Stimulated activated CD8-positive, alpha-beta memory T cell treated with anti-CD3 and anti-CD28 coated beads, Interleukin-7, amount 100 ng/mL, for 48 hours (primary cell): ENCODE results near the gene ZNF774.
"Not testable (repeated sequence)": the region's sequence is repeated elsewhere in the genome, so short reads cannot be mapped to it uniquely, and the experiment has no call there.

ENCODE experiments used
- DNase-seq, 2 donors: peaks; one replicate each; pipeline ENCODE4 v3.0.0-alpha.2; 2020; ENCODE audit warnings: low read depth in 1 of 2; ENCODE audit errors: extremely low read depth in 1 of 2

ZNF774 gene

GRCh38 chr15:90344662-90345061, 7.4 kb upstream of the ZNF774 start:
- no peak for DNase-seq

GRCh38 chr15:90345857-90346256, 6.2 kb upstream of the ZNF774 start:
- DNase-seq: no peak

GRCh38 chr15:90347431-90348065, 4.5 kb upstream of the ZNF774 start:
- DNase-seq: not testable (repeated sequence)

- DNase-seq: no peak
Observed at GRCh38 chr15:90348456-90348855, 3.6 kb upstream of the ZNF774 start.

GRCh38 chr15:90349072-90349471, 3.0 kb upstream of the ZNF774 start:
- DNase-seq: no peak

GRCh38 chr15:90349821-90350220, 2.3 kb upstream of the ZNF774 start:
- no peak for DNase-seq

GRCh38 chr15:90351479-90352106, 491 bp upstream of the ZNF774 start:
- DNase-seq: no peak

- no peak for DNase-seq
Observed at GRCh38 chr15:90354986-90355385, 2.9 kb downstream of the ZNF774 start.

GRCh38 chr15:90358124-90359033, 6.3 kb downstream of the ZNF774 start:
- DNase-seq: no peak

- no peak for DNase-seq
Observed at GRCh38 chr15:90360746-90361145, 8.7 kb downstream of the ZNF774 start.

- no peak for DNase-seq
Observed at GRCh38 chr15:90362936-90363212, 10.8 kb downstream of the ZNF774 start.

- DNase-seq: no peak
Observed at GRCh38 chr15:90364251-90364650, 12.2 kb downstream of the ZNF774 start.

GRCh38 chr15:90365414-90366055, 13.5 kb downstream of the ZNF774 start:
- DNase-seq: no peak

- DNase-seq: no peak
Observed at GRCh38 chr15:90367576-90367975, 15.5 kb downstream of the ZNF774 start.

- DNase-seq: no peak
Observed at GRCh38 chr15:90375071-90375470, 23.0 kb downstream of the ZNF774 start.

GRCh38 chr15:90376789-90377188, 24.7 kb downstream of the ZNF774 start:
- DNase-seq: peak; percentile 11 to 48

GRCh38 chr15:90379263-90379662, 27.2 kb downstream of the ZNF774 start:
- DNase-seq: no peak

- DNase-seq: no peak
Observed at GRCh38 chr15:90381515-90381914, 29.4 kb downstream of the ZNF774 start.

- DNase-seq: no peak
Observed at GRCh38 chr15:90382320-90382719, 30.2 kb downstream of the ZNF774 start.

- DNase-seq: no peak
Observed at GRCh38 chr15:90386221-90386620, 34.1 kb downstream of the ZNF774 start.
